ENCODE measurements around the gene CCT5. TPM values are rescaled to one million over a fixed set of nuclear protein-coding genes. Genes with fewer than 3 reads are reported as not detected.

Gene CCT5
- total and polyA plus RNA-seq, 10 donors: 76.9 to 150 (median 115) TPM

DNA sequence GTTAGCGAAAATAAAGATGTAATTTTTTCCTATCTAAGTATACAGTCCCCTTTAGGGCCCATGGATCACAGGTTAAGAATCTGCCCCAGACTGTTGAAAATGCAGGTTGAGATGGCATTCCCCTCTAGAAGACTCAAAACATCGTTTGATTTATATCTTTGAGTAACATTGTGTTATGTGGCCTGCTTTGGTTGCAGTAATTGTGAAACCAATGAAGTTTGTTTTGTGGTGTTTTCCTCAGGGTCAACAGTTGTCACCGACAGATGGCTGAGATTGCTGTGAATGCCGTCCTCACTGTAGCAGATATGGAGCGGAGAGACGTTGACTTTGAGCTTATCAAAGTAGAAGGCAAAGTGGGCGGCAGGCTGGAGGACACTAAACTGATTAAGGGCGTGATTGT is 7.8 kb downstream of the CCT5 start:
- no peak for DNase-seq
- no peaks in the 10 kb centered on the region for H3K9me3 ChIP-seq
- no peak overlapping the region for H3K4me3 ChIP-seq
- H3K27me3 ChIP-seq (replicated peaks in 1 of 7): no peaks in the 10 kb centered on the region
- H3K36me3 ChIP-seq: peaks cover 11 to 100% (median 80%) of the 10 kb centered on the region in 6 donors
- peaks cover 0 to 22% (median 10%) of the 10 kb centered on the region in 6 donors for H3K4me1 ChIP-seq
- intact Hi-C loops (cut with DNase I; ENCODE audit: low total_unique reads): no loop called here
- TF ChIP-seq POLR2A (IDR thresholded peaks at IDR 0.05) (no peak), POLR2AphosphoS5 (IDR thresholded peaks at IDR 0.05) (no peak)
- TF ChIP-seq, protein P1, sequence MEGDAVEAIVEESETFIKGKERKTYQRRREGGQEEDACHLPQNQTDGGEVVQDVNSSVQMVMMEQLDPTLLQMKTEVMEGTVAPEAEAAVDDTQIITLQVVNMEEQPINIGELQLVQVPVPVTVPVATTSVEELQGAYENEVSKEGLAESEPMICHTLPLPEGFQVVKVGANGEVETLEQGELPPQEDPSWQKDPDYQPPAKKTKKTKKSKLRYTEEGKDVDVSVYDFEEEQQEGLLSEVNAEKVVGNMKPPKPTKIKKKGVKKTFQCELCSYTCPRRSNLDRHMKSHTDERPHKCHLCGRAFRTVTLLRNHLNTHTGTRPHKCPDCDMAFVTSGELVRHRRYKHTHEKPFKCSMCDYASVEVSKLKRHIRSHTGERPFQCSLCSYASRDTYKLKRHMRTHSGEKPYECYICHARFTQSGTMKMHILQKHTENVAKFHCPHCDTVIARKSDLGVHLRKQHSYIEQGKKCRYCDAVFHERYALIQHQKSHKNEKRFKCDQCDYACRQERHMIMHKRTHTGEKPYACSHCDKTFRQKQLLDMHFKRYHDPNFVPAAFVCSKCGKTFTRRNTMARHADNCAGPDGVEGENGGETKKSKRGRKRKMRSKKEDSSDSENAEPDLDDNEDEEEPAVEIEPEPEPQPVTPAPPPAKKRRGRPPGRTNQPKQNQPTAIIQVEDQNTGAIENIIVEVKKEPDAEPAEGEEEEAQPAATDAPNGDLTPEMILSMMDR (IDR thresholded peaks at IDR 0.05 in 8 of 11, conservative IDR thresholded peaks at IDR 0.05 in 3 of 11): no peak
- WGBS, 5 donors: 77 to 84% (median 78%) methylated on average over 8 of the region's 8 CpGs
- no peak overlapping the region for H3K27ac ChIP-seq

DNA sequence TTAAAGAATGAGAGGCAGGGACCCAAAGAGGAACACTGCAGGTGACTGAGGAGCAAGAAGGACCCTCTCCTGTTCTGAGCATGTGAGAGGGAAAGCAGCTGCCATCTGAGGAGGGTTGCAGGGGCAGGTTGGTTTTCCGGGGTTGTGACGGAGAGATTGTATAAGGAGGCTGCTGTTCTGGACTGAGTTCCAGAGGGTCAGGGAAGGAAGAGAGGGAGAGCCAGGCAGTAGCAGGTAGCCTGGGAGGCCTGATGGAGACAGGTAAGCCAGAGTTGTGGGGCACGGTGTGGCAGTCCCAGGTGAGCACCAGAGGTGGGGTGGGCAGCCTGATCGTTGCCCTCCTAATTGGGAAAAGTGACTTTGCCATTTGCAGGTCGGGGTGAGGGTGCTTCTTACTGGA is 9.8 kb downstream of the CCT5 start:
- Histone ChIP-seq H3K9me3 (no peaks in the 10 kb centered on the region), H3K27ac (no peak overlapping the region), H3K36me3 (peaks cover 11 to 100% (median 98%) of the 10 kb centered on the region in 6 donors), H3K4me3 (no peak overlapping the region), H3K4me1 (peaks cover 0 to 2% (median 0%) of the 10 kb centered on the region in 6 donors), H3K27me3 (replicated peaks in 1 of 7) (no peaks in the 10 kb centered on the region)
- 82 to 96% (median 90%) methylated on average over 5 of the region's 5 CpGs for WGBS, 5 donors
- DNase-seq: no peak
- intact Hi-C loops (cut with DNase I; ENCODE audit: low total_unique reads): no loop called here
- TF ChIP-seq POLR2AphosphoS5 (IDR thresholded peaks at IDR 0.05) (peak in 1 of 3 donors; percentile 22), POLR2A (IDR thresholded peaks at IDR 0.05) (no peak)
- TF ChIP-seq, protein P1 (IDR thresholded peaks at IDR 0.05 in 8 of 11, conservative IDR thresholded peaks at IDR 0.05 in 3 of 11): no peak

DNA sequence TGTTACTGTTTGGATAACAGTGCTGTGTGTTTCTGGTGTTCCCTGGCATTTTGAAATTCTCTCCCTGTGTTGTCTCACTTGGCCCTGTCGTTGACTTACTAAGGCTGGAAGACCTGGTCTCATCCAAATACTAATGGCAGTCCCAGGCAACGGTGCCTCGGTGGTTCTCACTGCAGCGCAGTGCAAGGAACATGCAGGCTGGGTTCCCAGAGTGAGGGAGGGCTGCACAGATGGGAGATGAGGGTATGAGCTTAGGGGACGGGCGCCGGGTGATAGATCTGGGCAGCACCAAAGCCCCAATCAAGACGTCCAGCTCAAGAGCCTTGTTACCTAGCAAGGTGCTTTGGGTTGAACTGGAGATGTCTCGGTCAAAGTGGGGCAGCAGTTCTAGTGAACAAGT is 11.0 kb downstream of the CCT5 start:
- intact Hi-C loops (cut with DNase I; ENCODE audit: low total_unique reads): no loop called here
- no peak for DNase-seq
- TF ChIP-seq POLR2A (IDR thresholded peaks at IDR 0.05) (no peak), POLR2AphosphoS5 (IDR thresholded peaks at IDR 0.05) (no peak)
- TF ChIP-seq, protein P1 (IDR thresholded peaks at IDR 0.05 in 8 of 11, conservative IDR thresholded peaks at IDR 0.05 in 3 of 11): no peak
- Histone ChIP-seq H3K36me3 (peaks cover 11 to 100% (median 96%) of the 10 kb centered on the region in 6 donors), H3K27me3 (replicated peaks in 1 of 7) (no peaks in the 10 kb centered on the region), H3K9me3 (no peaks in the 10 kb centered on the region), H3K27ac (no peak overlapping the region), H3K4me1 (peaks cover 0 to 3% (median 0%) of the 10 kb centered on the region in 6 donors), H3K4me3 (no peak overlapping the region)
- 81 to 87% (median 84%) methylated on average over 9 of the region's 9 CpGs for WGBS, 5 donors

DNA sequence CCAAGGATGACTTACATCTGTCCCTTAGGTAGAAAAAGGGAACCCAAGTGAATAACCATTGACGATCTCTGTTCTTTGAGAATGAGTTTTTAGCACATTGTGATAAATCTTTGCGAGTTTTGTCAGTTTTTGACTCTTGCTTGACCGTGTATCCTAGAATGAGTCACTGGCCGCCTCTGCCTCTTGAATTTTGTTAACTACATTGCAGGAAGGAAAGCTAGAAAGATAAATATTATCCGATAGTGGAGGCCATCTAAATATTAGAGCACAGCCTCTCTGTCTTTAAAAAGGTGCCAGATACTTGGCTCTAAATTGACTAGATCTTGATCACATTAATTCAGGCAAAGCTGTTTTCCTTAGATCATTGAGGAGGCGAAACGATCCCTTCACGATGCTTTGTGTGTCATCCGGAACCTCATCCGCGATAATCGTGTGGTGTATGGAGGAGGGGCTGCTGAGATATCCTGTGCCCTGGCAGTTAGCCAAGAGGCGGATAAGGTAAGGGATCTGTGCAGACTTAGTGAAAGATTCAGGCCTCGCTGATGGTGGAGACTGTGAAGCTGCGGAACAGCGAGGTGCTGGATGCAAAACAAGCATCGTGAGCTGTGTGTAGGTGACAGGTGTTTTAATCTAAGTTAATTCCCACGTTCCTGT is 12.2 kb downstream of the CCT5 start:
- no peak for DNase-seq
- H3K9me3 ChIP-seq: no peaks in the 10 kb centered on the region
- H3K36me3 ChIP-seq: peaks cover 8 to 93% (median 84%) of the 10 kb centered on the region in 6 donors
- 78 to 85% (median 81%) methylated on average over 18 of the region's 18 CpGs for WGBS, 5 donors
- H3K27me3 ChIP-seq (replicated peaks in 1 of 7): no peaks in the 10 kb centered on the region
- H3K27ac ChIP-seq: no peak overlapping the region
- no peak overlapping the region for H3K4me3 ChIP-seq
- intact Hi-C loops (cut with DNase I; ENCODE audit: low total_unique reads): no loop called here
- TF ChIP-seq POLR2A (IDR thresholded peaks at IDR 0.05) (no peak), POLR2AphosphoS5 (IDR thresholded peaks at IDR 0.05) (no peak)
- TF ChIP-seq, protein P1 (IDR thresholded peaks at IDR 0.05 in 8 of 11, conservative IDR thresholded peaks at IDR 0.05 in 3 of 11): no peak
- H3K4me1 ChIP-seq: peaks cover 0 to 8% (median 0%) of the 10 kb centered on the region in 6 donors
